Measurements from ENCODE around the gene ADI1.

DNA sequence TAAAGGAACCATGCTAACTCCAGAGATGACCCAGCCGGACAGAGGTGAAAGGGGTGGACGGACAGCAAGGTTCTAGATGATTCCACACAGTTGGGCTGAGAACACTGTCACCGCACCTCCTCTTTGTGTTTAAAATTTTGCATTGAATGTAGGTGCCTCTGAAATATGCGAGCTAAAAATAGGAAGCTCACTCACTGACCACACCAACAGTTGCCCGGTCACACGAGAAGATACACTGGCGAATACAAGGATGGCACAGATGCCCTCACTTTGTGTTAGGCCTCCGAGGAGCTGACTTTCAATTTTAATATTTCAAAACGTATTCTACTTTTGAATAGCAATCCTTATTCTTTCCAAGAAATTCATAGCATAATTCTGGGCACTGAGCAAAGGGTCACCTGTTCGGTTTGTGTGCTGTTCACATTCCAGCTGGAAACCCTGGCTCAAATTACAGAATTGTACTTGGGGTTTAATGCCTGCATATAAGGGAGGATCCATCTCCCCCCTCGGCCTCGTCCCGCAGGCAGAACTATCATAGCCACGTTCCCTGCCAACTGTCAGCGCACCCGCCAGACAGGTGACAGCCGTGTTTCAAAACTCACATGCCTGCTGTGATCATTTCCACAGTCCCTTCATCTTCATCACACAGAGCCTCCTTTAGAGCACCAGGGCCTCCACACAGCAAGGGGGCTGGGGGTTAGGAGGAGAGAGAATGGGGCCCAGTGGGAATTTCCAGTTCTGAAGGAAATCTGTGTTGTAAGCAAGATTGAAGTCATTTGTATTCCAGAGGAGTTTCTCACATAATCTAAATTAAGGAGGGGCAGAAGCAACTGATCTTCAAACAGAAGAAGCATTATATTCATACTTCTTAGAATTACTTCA is 48.2 kb downstream of the ADI1 start:
- TF ChIP-seq, protein P1, sequence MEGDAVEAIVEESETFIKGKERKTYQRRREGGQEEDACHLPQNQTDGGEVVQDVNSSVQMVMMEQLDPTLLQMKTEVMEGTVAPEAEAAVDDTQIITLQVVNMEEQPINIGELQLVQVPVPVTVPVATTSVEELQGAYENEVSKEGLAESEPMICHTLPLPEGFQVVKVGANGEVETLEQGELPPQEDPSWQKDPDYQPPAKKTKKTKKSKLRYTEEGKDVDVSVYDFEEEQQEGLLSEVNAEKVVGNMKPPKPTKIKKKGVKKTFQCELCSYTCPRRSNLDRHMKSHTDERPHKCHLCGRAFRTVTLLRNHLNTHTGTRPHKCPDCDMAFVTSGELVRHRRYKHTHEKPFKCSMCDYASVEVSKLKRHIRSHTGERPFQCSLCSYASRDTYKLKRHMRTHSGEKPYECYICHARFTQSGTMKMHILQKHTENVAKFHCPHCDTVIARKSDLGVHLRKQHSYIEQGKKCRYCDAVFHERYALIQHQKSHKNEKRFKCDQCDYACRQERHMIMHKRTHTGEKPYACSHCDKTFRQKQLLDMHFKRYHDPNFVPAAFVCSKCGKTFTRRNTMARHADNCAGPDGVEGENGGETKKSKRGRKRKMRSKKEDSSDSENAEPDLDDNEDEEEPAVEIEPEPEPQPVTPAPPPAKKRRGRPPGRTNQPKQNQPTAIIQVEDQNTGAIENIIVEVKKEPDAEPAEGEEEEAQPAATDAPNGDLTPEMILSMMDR (conservative IDR thresholded peaks at IDR 0.05; ENCODE audit: low read length), result no peak
- TF ChIP-seq EZH2phosphoT487 (IDR thresholded peaks at IDR 0.05; ENCODE audit: borderline replicate concordance, low read depth, low read length), result no peak
